Hepatocyte (in vitro differentiated cells): ENCODE measurements around the gene WDR41. TPM values are rescaled to one million over a fixed set of nuclear protein-coding genes. Genes with fewer than 3 reads are reported as not detected.

Source experiments
- polyA plus RNA-seq: library from polyadenylated mRNA; unstranded; fragments of >200 nt; fragmentation: Nextera tagmentation; extraction: Ambion mirVana; gene quantifications from 2 replicates; pipeline ENCODE4 v1.2.1, GENCODE V29; 2016
- total RNA-seq: library from RNA; depleted of rRNA; stranded (reverse); fragments of >200 nt; gene quantifications from 2 replicates; pipeline ENCODE4 v1.2.3, GENCODE V29; 2014

WDR41 gene
- total and polyA plus RNA-seq, 2 experiments from 2014 or later, result 40.5 to 80.5 TPM

Other genes with a start within 250 kb of the WDR41 start
- gene OTP, start 146.4 kb upstream of the WDR41 start, total RNA-seq, result not detected in 2 replicates
- gene OTP, start 146.4 kb upstream of the WDR41 start, polyA plus RNA-seq, result not detected in 2 replicates